NCI-H2081 treated with DMSO at 0.1 percent for 48 hours (cell line): ENCODE results near the gene TPM2.

Source experiments
- DNase-seq: peaks from one replicate; lab custom pipeline; 2025; lab: John Stamatoyannopoulos, UW

TPM2 gene

DNA sequence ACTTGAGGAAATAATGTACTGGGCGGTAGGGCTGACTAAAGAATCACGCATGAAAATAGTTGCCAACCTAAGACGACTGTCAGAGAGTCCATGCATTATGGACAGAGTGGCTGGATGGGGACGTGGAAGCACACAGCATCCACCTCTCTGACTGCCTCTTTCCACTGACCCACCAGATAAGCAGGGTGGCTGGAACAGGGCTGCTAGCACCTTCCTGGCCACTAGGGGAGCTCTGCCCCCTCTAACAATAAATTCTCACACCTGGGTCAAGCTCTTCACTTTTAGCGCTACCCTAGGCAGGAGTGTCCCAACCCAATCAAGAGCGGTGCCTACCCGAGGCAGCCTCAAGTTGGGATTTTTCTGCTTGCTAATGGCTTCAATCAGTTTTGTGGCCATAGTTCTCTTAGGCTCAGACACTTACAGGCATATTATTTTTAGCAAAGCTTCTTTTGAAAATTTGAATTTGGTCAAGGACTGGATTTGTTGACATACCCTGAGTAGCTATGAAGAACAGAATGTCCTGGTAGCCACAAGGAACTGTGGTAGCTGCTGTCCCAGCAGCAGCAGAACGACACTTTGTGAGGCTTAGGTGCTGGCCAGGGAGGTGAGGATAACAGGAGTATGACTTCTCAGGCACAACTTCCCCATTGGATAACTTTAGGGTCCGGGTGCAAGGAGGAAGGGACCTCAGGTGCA lies 6.9 kb upstream of the TPM2 start:
- no peak for DNase-seq

DNA sequence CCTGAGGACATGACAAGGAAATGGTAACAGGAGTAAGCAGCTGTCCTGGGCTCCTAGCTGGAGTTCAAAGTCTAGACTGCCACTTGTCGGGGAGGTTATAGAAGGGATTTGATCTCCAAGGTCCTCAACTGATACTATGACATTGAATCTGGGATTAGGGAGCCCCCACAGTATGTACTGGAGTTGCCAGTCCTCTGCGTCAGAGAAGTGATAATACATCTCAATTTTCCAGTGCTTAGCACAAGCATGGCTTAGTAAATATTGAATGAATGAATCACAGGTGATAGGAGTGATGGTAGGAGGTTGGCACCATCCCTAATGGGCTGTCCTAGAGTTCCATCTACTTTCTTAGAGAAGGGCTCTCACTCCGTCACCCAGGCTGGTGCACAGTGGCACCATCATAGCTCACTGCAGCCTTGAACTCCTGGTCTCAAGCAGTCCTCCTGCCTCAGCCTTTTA lies 6.2 kb upstream of the TPM2 start:
- DNase-seq: no peak

DNA sequence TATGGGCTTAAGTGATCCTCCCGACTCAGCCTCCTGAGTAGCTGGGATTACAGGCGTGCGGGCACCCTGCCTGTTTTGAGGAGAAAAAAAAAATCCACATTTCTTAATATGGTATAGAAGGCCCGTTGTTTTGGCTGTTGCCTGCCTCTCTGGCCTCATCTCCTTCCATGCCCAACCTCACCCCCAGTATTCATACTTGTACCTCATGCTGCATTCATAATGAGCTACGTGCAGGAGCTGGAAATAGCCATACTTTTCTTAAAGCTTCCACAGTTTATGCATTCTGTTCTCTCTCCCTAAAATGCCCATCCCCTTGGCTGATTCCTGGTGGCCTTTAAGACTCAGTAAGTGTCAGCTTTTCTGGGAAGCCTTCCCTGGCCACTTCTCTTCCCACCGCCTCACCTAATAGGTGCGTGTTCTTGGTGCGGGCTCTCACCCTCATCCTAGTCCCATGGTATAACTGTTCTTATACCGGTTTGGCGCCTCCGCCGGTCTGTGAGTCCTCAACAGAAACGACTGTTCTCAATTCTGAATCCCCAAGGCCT lies 2.1 kb upstream of the TPM2 start:
- no peak for DNase-seq

DNA sequence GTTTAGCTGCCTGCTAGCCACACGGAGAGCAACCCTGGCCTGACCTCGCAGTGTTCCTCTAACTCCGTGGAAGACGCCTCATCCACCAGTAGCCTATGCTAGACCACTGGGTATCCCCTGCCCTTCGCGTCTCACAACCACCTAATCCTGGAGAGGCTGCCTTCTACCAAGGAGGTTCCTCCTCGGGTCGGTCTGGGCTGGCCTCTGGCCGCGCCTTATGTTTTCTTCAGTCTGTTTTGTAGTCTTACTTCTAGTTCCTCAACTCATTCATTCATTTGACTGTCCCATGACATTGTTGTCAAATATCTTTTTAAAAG lies 1.6 kb upstream of the TPM2 start:
- no peak for DNase-seq

DNA sequence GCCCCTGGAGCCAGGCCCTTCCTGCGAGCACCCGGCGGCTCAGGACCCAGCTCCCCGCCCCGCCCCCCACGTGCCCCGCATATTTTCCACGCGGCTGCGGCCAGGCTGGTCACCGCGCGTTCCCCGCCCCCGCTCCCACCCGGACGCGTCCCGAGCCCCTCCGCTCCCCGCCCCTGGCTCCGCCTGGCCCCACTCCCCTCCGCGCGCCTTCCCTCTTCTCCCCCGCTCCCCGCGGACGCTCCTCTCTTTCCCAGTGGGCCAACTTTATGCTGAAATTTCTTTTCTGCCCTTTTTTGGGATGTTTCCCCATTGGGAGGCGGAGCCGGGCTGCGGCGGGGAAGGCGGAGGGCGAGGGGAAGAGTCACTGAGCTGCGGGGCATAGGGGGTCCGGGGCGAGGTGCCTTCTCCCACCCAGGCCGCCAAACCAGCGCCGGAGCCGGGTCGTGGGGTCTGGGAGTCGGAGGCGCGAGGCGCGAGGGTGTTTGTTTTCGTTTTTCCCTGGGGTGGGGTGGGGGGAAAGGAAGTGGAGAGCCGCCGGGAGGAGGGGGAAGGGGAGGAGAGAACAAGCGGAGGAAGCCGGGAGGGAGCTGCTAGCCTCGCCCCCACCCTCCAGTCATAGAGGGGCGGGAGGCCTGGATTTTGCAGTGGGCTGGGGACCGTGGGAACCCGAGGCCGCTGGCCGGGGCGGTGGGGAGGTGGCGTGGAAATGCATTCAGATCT lies 1.0 kb upstream of the TPM2 start:
- DNase-seq: no peak

DNA sequence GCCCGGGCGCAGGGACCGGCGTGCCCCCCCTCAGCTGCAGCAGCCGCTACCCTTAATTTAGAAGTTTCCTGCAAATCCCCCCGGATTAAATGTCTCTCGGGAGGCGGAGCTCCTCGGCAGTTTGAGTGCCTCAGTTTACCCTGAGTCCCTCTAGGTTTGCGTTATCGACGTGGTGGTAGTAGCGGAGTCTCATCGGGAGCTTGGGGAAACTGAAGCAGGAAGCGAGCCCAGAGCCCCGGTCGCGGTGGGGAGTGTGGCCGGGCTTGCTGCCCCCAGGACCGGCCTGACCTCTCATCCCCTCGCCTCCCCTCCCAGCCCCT lies 529 bp upstream of the TPM2 start:
- no peak for DNase-seq

DNA sequence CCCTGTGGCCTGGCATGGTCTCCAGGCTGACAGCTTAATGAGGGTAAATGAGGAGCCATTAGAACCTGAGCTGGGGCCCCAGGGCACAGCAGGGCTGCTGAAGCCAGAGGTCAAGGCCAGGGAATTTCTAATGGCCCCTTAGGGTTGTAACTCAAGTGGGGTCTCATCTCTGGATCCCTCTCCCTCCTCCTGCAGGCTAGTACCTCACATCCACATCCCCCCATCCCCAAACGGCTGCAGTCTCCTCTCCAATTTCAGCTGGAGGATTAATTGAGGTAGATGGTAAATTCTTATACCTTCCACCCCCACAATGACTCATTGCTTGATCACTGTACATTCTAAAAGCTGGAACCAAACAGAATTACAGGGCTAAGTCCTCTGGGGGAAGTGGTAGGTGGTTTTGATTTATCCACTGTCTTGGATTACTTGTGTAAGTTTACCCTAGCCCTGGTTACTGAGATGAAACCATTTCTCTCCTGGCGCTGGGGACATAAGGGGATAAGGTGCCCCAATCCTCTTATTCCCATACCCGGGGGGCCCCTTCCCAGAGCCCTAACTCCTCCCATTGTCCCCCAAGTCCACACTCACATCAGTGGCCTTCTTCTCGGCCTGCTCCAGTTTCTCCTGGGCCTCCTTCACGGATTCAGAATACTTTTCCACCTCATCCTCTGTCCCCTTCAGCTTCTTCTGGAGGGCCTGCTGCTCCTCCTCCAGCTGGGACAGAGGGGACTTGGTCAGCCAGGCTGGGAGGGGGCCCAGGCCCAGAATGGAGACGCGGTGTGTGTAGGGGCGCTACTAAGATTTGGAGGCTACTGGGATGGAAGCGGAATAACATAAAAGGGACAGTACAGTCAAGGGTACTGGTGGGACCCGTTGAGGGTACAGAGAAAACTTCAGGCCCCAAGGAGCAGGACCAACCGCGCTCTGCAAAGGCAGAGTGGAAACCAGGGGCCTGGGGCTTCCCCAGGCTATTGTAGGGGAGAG lies 875 bp downstream of the TPM2 start:
- no peak for DNase-seq

DNA sequence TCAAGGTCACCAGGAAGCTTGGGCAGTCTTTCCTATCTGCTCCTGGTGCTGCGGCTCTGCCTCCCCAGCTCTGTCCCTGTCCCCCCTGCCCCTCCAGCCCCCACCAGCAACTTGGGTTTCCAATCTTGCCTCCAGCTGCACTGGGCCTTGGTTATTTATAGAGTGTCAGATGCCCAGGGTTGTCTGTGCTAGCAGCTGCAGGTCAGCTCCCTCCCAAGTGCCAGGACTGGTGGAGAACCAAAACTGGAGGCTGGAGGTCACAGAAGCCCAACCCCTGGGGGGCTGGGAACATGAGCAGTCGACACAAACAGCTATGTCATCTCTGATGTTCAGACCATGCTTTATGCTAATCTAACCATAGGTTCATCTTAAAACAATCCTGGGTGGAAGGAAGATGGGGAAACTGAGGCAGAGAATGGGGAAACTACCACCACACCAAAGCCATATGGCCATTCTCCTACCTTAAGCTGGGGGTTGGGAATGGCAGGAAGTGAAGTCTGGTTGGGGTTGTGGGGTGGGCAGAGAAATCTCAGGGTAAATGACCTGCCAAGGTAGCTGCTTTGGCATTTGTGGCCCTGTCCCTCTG lies 1.7 kb downstream of the TPM2 start:
- DNase-seq: no peak

DNA sequence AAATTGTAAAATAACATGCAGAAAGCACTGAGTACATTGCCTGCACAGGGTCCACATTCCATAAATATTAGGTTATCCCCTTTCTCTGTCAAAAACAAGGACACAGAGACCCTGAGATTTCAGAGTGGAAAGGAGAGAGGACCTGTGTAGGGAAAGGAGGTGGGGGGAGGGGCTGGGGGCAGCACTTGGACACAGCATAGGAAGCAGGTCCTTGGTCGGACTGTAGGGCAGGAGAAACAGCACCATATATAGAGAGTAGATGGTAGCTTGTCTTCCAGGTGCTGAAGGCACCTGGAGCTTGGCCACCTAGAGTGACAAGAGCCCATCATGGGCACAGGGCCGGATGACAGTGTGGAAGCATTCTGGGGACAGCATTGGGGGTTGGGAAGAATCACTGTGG lies 2.4 kb downstream of the TPM2 start:
- DNase-seq: no peak

DNA sequence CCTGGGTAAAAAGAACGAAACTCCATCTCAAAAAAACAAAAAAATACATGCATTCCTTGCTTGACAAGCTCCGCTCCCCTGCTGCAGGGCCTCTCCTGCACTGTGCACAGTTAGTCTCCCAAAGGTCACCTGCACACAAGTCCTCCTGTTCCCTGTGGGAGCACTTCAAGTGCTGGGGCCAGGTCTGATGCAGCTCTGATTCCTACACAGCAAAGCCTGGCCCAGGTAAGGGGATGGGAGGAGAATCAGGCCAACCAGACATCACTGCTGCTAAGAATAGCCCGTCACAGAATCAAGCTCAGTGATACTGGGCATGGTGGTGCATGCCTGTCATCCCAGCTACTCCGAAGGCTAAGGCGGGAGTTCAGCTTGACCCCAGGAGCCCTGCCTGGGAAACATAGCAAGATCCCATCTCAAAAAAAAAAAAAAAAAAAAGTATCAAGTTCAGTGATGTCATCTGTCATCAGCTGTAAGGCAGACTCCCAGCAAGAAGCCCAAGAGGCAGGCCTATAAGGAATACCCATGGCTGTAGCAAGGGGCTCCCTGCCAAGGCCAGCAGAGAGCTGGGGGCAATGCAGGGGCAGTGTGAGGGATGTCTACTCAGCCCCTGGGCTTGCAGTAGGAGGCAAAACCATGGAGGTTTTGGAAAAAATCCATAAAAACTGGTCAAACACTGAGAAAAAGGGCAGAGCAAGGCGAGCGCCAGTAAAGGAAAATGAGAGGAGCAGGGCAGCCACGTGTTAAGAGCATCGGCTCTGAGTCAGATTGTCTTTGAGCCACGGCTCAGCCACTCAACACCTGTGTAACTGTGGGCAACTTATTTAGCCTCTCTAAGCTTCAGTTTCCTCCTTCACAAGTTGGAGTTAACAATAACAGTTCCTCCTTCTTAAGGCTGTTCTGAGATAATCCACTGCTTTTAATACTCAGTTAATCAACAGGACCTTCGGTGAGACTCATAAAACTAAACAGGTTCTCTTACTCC lies 3.2 kb downstream of the TPM2 start:
- DNase-seq: no peak

DNA sequence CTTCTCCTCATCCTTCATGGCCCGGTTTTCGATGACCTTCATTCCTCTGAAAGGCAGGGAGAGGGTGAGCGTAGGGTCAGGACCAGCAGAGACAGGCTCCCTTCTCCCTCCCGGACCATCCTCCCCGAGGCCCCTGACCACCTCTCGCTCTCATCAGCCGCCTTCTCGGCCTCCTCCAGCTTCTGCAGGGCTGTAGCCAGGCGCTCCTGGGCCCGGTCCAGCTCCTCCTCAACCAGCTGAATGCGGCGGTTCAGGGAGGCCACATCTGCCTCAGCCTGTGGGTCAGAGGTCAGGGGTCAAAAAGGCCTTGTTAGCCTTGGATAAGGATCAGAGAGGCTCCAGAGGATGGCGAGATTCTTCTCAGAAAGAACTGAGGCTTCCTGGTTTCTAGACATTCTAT lies 4.2 kb downstream of the TPM2 start:
- DNase-seq: no peak

DNA sequence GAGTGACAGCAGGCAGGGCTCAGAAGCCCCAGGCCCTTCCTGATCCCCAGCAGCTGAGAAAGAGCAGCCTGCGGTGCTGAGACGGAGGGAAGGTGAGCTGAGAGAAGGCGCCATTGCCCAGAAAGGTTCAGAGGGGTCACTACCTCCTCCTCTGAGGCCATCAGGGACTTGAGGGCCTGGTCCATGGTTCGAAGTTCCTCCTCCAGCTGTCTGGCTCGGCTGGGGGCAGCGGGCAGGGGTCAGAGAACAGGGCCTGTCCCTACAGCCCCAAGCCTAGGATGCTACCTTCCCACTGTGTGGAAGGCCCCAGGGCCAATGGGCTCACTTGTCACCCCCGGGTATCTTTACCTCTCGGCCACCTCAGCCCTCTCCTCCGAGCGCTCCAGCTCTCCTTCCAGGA lies 4.8 kb downstream of the TPM2 start:
- DNase-seq: no peak

DNA sequence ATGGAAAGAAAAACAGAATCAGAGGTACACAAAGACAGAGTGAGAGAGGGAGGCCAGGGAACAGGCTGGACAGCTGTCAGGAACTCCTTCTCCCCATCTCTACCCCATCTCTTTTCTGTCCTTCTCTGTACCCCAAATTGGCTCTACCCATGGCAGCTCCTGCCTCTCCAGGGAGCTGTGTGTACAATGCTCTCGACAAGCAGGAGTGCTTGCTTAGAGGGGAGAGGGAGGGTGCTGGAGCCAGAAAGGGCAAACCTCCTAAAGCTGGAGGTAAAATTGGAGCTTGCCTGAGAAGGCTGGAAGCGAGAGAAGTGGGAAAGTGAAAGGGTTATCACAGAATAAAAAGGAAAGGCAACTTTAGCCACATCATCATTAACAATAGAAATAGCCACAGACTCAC lies 6.4 kb downstream of the TPM2 start:
- no peak for DNase-seq

DNA sequence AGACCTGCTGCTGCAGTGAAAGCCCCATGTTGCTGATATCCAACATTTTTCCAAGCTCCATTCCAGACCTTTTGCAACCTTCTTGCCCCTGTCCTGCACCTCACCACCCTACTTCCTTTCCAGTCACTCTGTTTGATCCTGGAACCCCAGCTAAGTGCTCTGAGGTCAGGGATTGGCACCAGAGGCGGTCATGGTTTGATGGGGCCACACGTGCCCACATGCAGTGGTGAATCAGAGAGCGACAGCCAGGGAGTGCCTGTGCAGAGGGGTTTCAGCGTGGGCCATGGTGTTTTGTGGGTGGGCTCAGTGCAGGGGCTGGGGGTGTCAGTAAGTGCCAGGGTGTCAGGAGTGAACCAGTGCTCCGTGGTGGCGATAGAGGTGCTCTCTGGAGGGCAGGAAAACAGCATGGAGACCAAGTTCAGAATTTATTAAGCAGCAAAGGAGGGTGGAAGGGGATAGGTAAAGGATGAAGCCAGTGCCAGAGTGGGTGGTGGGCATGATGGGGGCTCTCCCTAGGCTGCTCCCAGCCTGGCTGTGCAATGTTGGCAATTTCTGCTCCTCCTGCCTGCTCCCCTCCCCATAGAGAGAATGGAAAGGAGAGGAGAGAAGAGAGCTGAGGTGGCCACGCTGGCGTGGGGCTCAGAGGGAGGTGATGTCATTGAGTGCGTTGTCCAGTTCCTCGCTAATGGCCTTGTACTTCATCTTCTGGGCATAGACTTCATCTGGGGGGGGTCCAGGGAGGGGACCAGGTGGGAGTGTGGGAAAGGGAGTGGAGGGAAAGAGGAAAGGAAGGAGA lies 7.0 kb downstream of the TPM2 start:
- DNase-seq: no peak

DNA sequence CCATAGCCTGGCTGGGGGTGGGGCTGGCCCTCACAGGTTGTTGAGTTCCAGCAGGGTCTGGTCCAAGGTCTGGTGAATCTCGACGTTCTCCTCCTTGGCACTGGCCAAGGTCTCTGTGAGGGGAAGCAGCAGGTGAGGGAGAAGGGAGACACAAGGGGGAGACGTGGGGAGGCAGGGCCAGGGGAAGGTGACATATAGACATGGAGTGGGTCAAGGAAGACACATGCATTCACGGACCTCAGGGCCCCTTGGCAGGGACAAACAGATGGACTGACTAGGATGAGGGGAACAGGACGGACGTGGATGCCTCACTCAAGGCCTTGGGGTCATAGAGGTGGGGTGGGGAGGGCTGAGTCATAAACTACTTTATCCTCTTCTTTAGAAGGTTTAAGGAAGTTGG lies 7.7 kb downstream of the TPM2 start:
- no peak for DNase-seq

DNA sequence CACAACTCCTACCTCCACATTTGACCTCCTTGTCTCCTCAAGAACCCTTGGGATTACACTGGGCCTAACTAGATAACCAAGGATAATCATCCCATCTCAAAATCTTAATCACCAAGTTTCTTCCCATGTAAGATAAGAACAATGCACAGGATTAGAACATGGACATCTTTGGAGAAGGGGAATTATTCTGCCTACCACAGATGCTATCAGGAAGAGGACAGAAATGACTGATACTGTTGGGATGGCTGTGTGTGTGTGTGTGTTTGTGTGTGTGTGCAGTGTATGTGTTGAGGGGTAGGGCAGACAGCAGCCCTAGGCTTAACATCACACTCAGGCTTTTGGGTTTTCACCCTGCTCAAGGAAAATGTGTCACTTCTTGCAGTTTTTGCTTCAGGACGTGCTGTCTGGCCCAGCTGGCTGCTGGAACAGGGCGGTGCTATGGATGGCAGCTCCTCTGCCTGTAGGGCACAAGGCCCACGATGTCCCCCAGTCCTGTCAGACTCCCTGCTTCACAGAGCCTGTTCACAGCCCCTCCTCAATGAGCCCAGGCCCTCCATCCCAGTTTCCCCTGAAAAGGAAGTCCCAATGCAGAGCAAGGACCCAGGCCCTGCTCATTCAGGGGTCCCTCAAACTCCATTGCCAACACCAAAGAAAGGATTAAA lies 8.3 kb downstream of the TPM2 start:
- no peak for DNase-seq

DNA sequence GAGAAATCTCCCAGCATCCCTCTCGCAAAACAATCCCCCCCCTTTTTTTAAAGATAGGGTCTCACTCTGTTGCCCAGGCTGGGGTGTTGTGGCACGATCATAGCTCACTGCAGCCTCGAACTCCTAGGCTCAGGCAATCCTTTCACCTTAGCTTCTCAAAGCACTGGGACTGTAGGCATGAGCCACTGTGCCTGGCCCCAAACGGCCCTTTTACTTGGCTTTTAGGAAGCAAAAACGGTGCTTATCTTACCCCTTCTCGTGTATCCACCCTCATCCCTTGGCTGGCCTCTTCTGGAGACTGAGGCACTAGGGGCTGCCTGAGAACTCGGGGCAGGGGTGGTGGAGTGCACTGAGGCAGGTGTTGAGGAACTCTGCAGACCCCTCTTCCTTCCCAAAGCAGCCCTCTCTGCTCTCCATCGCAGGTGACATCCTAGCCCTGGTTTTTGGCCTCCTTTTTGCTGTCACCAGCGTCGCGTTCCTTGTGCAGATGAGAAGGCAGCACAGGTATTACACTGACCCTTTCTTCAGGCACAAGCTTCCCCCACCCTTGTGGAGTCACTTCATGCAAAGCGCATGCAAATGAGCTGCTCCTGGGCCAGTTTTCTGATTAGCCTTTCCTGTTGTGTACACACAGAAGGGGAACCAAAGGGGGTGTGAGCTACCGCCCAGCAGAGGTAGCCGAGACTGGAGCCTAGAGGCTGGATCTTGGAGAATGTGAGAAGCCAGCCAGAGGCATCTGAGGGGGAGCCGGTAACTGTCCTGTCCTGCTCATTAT lies 9.2 kb downstream of the TPM2 start:
- DNase-seq: no peak

DNA sequence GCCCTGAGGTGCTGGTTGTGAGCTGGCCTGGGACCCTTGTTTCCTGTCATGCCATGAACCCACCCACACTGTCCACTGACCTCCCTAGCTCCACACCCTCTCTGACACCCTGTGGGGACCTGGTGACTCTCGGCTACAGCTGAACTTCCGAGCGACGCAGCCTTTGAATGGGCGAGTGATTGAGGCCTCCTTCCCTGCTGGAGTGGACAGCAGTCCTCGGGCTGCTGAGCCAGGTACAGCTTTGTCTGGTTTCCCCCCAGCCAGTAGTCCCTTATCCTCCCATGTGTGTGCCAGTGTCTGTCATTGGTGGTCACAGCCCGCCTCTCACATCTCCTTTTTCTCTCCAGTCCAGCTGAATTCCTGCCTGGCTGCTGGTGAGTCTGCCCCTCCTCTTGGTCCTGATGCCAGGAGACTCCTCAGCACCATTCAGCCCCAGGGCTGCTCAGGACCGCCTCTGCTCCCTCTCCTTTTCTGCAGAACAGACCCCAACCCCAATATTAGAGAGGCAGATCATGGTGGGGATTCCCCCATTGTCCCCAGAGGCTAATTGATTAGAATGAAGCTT lies 9.9 kb downstream of the TPM2 start:
- no peak for DNase-seq

DNA sequence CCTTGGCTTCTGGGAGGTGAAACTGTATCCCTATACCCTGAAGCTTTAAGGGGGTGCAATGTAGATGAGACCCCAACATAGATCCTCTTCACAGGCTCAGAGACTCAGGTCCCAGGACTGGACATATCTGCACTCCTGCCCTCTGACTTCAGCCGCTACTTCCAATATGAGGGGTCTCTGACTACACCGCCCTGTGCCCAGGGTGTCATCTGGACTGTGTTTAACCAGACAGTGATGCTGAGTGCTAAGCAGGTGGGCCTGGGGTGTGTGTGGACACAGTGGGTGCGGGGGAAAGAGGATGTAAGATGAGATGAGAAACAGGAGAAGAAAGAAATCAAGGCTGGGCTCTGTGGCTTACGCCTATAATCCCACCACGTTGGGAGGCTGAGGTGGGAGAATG lies 10.6 kb downstream of the TPM2 start:
- DNase-seq: no peak
